Trophoblast cell (in vitro differentiated cells and primary cell): Measurements from ENCODE around the gene PCGF1.
A peak's percentile ranks its signal among the peaks of the same experiment; 100 is the strongest.

Source experiments
- DNase-seq, 2 donors: peaks; one replicate each; pipeline ENCODE4 v3.0.0-alpha.2; 2016
- H2AFZ ChIP-seq: 2 replicates; pipeline ENCODE4 v1.6.1; 2013; ENCODE audit warnings: low read length, moderate library complexity, mild to moderate bottlenecking; ENCODE audit not compliant: insufficient read depth, poor library complexity
- H2AK5ac ChIP-seq: 2 replicates; pipeline ENCODE4 v1.6.1; 2013; ENCODE audit warnings: mild to moderate bottlenecking, low read length
- H2BK120ac ChIP-seq: 2 replicates; pipeline ENCODE4 v1.6.1; 2013; ENCODE audit warnings: low read length, mild to moderate bottlenecking, moderate library complexity; ENCODE audit not compliant: insufficient read depth, poor library complexity
- H2BK12ac ChIP-seq: 2 replicates; pipeline ENCODE4 v1.6.1; 2013; ENCODE audit warnings: mild to moderate bottlenecking, low read length, moderate library complexity
- H2BK5ac ChIP-seq: 2 replicates; pipeline ENCODE4 v1.6.1; 2013; ENCODE audit warnings: low read length, low read depth, moderate library complexity, mild to moderate bottlenecking; ENCODE audit not compliant: poor library complexity
- H3K14ac ChIP-seq: 2 replicates; pipeline ENCODE4 v1.6.1; 2013; ENCODE audit warnings: mild to moderate bottlenecking, low read length
- H3K18ac ChIP-seq: 2 replicates; pipeline ENCODE4 v1.6.1; 2013; ENCODE audit warnings: mild to moderate bottlenecking, low read length
- H3K23ac ChIP-seq: 2 replicates; pipeline ENCODE4 v1.6.1; 2013; ENCODE audit warnings: low read length
- H3K27ac ChIP-seq: 2 replicates; pipeline ENCODE4 v1.5.1; 2013; ENCODE audit warnings: low read depth, mild to moderate bottlenecking, inconsistent platforms, low read length, moderate library complexity
- H3K27me3 ChIP-seq: 2 replicates; pipeline ENCODE4 v1.6.1; 2013; ENCODE audit warnings: inconsistent platforms, mild to moderate bottlenecking, low read length, moderate library complexity; ENCODE audit not compliant: insufficient read depth
- H3K36me3 ChIP-seq, 2 experiments: 1 replicate in 1 of 2; 2 replicates in 1 of 2; pipeline ENCODE4 v1.6.1; 2013; ENCODE audit warnings: low read length in 2 of 2, mild to moderate bottlenecking in 2 of 2, moderate library complexity in 1 of 2; ENCODE audit not compliant: insufficient read depth in 2 of 2, control insufficient read depth in 1 of 2
- H3K4ac ChIP-seq: 2 replicates; pipeline ENCODE4 v1.6.1; 2013; ENCODE audit warnings: low read depth, mild to moderate bottlenecking, low read length, moderate library complexity
- H3K4me1 ChIP-seq, 2 experiments: 1 replicate in 1 of 2; 2 replicates in 1 of 2; pipeline ENCODE4 v1.6.1; 2013; ENCODE audit warnings: low read length in 2 of 2, mild to moderate bottlenecking in 2 of 2, moderate library complexity in 1 of 2; ENCODE audit not compliant: insufficient read depth in 2 of 2, control insufficient read depth in 1 of 2
- H3K4me2 ChIP-seq: 2 replicates; pipeline ENCODE4 v1.6.1; 2013; ENCODE audit warnings: inconsistent platforms, mild to moderate bottlenecking, low read length, moderate library complexity
- H3K4me3 ChIP-seq: 2 replicates; pipeline ENCODE4 v1.5.1; 2013; ENCODE audit warnings: mild to moderate bottlenecking, low read depth, low read length, inconsistent platforms
- H3K79me1 ChIP-seq: one replicate; pipeline ENCODE4 v1.6.1; 2013; ENCODE audit warnings: low read length
- H3K79me2 ChIP-seq: 2 replicates; pipeline ENCODE4 v1.6.1; 2013; ENCODE audit warnings: low read length, mild to moderate bottlenecking; ENCODE audit not compliant: control insufficient read depth, insufficient read depth, poor library complexity
- H3K9ac ChIP-seq: 2 replicates; pipeline ENCODE4 v1.6.1; 2013; ENCODE audit warnings: mild to moderate bottlenecking, low read length
- H3K9me3 ChIP-seq: 2 replicates; pipeline ENCODE4 v1.6.1; 2013; ENCODE audit warnings: low read depth, mild to moderate bottlenecking, control low read depth, inconsistent platforms, low read length; ENCODE audit not compliant: insufficient read depth
- H4K12ac ChIP-seq: 2 replicates; pipeline ENCODE4 v1.6.1; 2013; ENCODE audit warnings: low read depth, mild to moderate bottlenecking, low read length, moderate library complexity
- H4K8ac ChIP-seq: 2 replicates; pipeline ENCODE4 v1.6.1; 2013; ENCODE audit warnings: low read depth, mild to moderate bottlenecking, low read length, moderate library complexity
- H4K91ac ChIP-seq: one replicate; pipeline ENCODE4 v1.6.1; 2013; ENCODE audit warnings: low read depth, mild to moderate bottlenecking, low read length, moderate library complexity
- WGBS: extraction: QIAGEN DNeasy Blood & Tissue Kit; methylation state at CpG from one replicate; pipeline ENCODE4 v1.1.7; 2013; ENCODE audit warnings: missing lambda C conversion rate; ENCODE audit not compliant: insufficient read length, insufficient coverage; ENCODE audit errors: extremely low coverage; 5-methylcytosine and 5-hydroxymethylcytosine counted together

Gene PCGF1

DNA sequence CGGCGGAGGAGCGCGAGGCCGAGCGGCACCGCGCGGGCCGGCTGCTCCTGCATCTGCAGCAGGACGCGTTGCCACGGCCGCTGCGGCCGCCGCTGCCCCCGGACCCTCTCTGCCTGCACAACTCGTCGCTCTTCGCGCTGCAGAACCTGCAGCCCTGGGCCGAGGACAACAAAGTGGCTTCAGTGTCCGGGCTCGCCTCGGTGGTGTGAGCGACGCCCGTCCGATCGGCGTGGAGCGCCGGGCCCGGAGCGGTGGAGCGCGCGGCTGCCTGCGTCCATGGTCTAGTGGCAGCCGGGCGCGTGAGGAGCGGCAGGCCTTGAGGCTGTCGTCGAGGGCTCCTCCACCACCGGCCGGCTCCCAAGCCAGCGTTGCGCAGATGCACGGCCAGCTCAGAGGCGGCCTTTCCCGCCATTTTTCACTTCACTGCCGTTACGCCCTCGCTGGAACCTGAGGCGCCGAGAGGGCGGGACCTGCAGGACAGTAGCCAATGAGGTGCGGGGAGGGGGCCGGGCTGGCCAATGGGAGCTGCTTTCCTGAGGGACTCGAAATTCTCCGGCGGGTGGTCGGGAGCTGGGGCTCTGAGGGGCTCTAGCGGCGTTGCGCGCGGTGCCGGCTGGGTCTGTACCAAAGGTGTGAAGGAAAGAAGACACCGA lies 8.6 kb upstream of the PCGF1 start:
- no peak overlapping the region for H3K9ac ChIP-seq
- H3K4me2 ChIP-seq, result peak overlapping the region; percentile 39
- no peak overlapping the region for H2AFZ ChIP-seq
- H3K18ac ChIP-seq, result no peak overlapping the region
- no peak overlapping the region for H4K12ac ChIP-seq
- H4K91ac ChIP-seq, result no peak overlapping the region
- no peak overlapping the region for H4K8ac ChIP-seq
- no peak overlapping the region for H2BK12ac ChIP-seq
- no CpG with 5 or more reads among the region's 72 CpGs for WGBS
- no peaks in the 10 kb centered on the region for H3K36me3 ChIP-seq
- no peak for DNase-seq
- peaks cover 6 to 10% of the 10 kb centered on the region in 2 experiments for H3K4me1 ChIP-seq
- peaks cover 74% of the 10 kb centered on the region for H3K27me3 ChIP-seq
- H3K9me3 ChIP-seq, result peaks cover 16% of the 10 kb centered on the region
- H3K14ac ChIP-seq, result no peak overlapping the region
- no peak overlapping the region for H3K4me3 ChIP-seq
- H2BK5ac ChIP-seq, result no peak overlapping the region
- no peak overlapping the region for H2AK5ac ChIP-seq
- H3K23ac ChIP-seq, result no peak overlapping the region
- no peak overlapping the region for H3K27ac ChIP-seq
- no peak overlapping the region for H2BK120ac ChIP-seq
- no peak overlapping the region for H3K4ac ChIP-seq
- H3K79me1 ChIP-seq, result no peaks in the 10 kb centered on the region
- H3K79me2 ChIP-seq, result no peaks in the 10 kb centered on the region

DNA sequence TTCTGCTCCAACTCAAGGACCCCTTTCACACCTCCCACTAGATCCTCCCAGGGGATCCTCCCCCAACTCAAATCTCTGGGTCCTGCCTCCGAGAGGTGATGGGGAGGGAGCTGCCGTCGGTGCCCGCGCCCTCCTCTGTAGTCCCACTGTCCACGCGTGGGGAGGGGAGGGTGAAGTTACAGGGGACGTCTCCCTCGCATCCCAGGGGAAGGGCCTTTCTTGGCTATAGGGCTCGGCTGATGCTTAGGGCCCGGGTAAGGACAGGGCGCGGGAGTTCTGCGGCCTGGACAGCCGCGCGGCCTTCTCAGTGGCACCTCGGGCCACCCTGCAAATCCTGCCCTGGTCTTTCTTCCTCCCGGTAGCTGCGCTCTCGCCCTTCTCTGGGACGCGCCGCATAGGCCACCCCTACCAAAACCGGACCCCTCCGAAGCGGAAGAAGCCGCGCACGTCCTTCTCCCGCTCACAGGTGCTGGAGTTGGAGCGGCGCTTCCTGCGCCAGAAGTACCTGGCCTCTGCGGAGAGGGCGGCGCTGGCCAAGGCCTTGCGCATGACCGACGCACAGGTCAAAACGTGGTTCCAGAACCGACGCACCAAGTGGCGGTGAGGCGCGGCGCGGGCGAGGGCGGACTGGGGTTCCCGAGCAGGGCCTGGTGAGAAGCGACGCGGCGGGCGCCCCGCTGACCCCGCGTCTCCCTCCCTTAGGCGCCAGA lies 7.9 kb upstream of the PCGF1 start:
- Histone ChIP-seq H3K79me1 (no peaks in the 10 kb centered on the region), H3K18ac (no peak overlapping the region), H2AK5ac (no peak overlapping the region), H2BK120ac (no peak overlapping the region), H3K4me3 (peak overlapping the region; percentile 42), H3K9ac (no peak overlapping the region), H3K79me2 (no peaks in the 10 kb centered on the region), H3K36me3 (no peaks in the 10 kb centered on the region), H4K8ac (no peak overlapping the region), H3K27ac (no peak overlapping the region), H3K4me2 (peak overlapping the region; percentile 39), H2BK12ac (no peak overlapping the region), H2AFZ (no peak overlapping the region), H3K27me3 (peaks cover 75% of the 10 kb centered on the region), H3K4ac (no peak overlapping the region), H2BK5ac (no peak overlapping the region), H4K91ac (no peak overlapping the region), H4K12ac (no peak overlapping the region), H3K9me3 (peaks cover 16% of the 10 kb centered on the region), H3K14ac (no peak overlapping the region), H3K4me1 (peaks cover 6 to 10% of the 10 kb centered on the region in 2 experiments), H3K23ac (no peak overlapping the region)
- DNase-seq, result no peak
- WGBS, result no CpG with 5 or more reads among the region's 60 CpGs

DNA sequence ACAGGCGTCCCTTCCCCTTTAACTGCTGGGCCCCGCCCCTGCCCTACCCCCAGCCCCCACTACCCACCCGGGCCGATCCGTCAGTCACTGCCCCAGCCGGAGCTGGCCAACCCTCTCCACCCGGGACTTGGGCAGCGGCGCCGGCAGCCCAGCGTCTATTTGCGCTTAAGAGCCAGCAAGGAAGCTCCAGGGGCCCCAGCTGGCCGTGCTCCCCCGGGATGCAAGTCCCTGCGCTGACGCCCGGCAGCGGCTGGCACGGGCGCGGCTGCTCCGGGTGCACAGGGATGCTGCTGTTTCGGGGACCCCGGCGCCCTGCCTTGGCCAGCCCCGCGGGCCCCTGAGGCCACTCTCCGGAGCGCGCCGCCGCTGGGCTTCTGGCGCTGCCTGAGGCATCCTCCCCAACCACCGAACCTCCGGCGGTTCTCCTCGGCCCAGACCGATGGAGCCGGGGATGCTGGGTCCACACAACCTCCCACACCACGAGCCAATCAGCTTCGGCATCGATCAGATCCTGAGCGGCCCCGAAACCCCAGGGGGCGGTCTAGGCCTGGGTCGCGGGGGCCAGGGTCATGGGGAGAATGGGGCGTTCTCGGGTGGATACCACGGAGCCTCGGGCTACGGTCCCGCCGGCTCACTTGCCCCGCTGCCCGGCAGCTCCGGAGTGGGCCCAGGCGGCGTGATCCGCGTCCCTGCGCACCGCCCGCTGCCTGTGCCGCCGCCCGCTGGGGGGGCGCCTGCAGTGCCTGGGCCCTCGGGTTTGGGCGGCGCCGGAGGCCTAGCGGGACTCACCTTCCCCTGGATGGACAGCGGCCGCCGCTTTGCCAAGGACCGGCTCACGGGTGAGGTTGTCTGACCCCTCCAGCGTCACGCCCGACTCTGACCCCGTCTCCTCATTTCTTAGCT lies 7.1 kb upstream of the PCGF1 start, which contains the start of gene TLX2:
Gene TLX2, plus strand, starts transcription at position 83 of the 903 bp plus-strand sequence. Its CDS starts 357 bp downstream, at position 440.
- no peaks in the 10 kb centered on the region for H3K36me3 ChIP-seq
- peaks cover 16% of the 10 kb centered on the region for H3K9me3 ChIP-seq
- no peak within 1 kb of the TSS for H3K4me3 ChIP-seq
- no peaks in the 10 kb centered on the region for H3K79me2 ChIP-seq
- H2BK5ac ChIP-seq, result no peak within 1 kb of the TSS
- no peaks in the 10 kb centered on the region for H3K79me1 ChIP-seq
- H2BK12ac ChIP-seq, result no peak within 1 kb of the TSS
- no peak within 1 kb of the TSS for H3K4ac ChIP-seq
- H3K4me2 ChIP-seq, result no peak within 1 kb of the TSS
- no peak within 1 kb of the TSS for H3K23ac ChIP-seq
- peaks cover 80% of the 10 kb centered on the region for H3K27me3 ChIP-seq
- no peak within 1 kb of the TSS for H2BK120ac ChIP-seq
- H3K9ac ChIP-seq, result no peak within 1 kb of the TSS
- H3K4me1 ChIP-seq, result peaks cover 6 to 10% of the 10 kb centered on the region in 2 experiments
- no peak within 1 kb of the TSS for H2AFZ ChIP-seq
- no peak within 1 kb of the TSS for H3K18ac ChIP-seq
- no peak within 1 kb of the TSS for H2AK5ac ChIP-seq
- H3K27ac ChIP-seq, result no peak within 1 kb of the TSS
- H4K12ac ChIP-seq, result no peak within 1 kb of the TSS
- no peak within 1 kb of the TSS for H4K91ac ChIP-seq
- no peak within 1 kb of the TSS for H4K8ac ChIP-seq
- DNase-seq, result no peak
- WGBS, result no CpG with 5 or more reads among the region's 82 CpGs
- H3K14ac ChIP-seq, result no peak within 1 kb of the TSS

DNA sequence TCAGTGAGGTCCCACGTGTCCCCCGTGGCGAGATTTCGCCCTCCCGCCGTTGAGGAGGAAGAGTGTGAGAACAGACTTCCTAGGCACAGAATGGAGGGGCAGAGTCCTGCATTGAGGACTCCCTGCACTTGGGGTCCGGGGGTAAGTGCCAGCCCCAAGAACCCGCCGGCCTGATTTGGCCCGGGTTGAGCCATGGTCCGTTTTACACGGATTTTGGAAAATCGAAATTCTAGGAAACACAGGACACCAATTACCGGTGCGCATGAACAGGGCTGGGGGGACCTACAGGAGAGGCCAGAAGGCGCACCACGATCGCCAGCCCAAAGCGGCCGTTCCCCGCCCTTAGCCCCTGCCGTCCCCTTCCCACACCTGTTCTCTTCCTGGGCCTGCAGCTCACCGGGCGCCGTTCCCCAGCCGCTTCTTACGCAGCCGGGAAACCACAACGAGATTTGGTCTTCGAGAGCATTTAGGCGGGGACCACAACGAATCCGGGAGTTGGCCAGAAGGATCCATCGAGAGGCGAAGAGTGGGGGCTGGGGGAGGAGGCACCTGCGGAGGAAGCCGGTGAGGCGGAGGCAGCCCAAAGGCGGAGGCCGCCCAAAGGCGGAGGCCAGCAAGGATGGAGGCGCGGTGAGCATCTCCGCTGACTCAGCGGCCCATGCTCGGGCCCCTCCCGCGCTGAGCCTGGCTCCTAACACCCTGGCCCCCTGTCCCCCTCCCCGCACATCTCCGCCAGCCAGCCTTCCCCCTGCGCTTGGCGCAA lies 6.3 kb upstream of the PCGF1 start:
- no peak overlapping the region for H3K27ac ChIP-seq
- H3K4me1 ChIP-seq, result peaks cover 6 to 10% of the 10 kb centered on the region in 2 experiments
- no peak overlapping the region for H2BK5ac ChIP-seq
- H3K79me2 ChIP-seq, result no peaks in the 10 kb centered on the region
- H3K27me3 ChIP-seq, result peaks cover 77% of the 10 kb centered on the region
- H3K4me3 ChIP-seq, result no peak overlapping the region
- H3K4me2 ChIP-seq, result no peak overlapping the region
- no peak overlapping the region for H4K91ac ChIP-seq
- no peak overlapping the region for H4K8ac ChIP-seq
- no peak overlapping the region for H3K14ac ChIP-seq
- peaks cover 16% of the 10 kb centered on the region for H3K9me3 ChIP-seq
- no peak overlapping the region for H2BK12ac ChIP-seq
- H2AK5ac ChIP-seq, result no peak overlapping the region
- H2BK120ac ChIP-seq, result no peak overlapping the region
- no peak overlapping the region for H3K18ac ChIP-seq
- H4K12ac ChIP-seq, result no peak overlapping the region
- no peak overlapping the region for H2AFZ ChIP-seq
- no peak overlapping the region for H3K4ac ChIP-seq
- no peaks in the 10 kb centered on the region for H3K79me1 ChIP-seq
- no peak overlapping the region for H3K9ac ChIP-seq
- H3K36me3 ChIP-seq, result no peaks in the 10 kb centered on the region
- H3K23ac ChIP-seq, result no peak overlapping the region
- DNase-seq, result no peak
- WGBS, result no CpG with 5 or more reads among the region's 52 CpGs
